ENCODE results near the gene MIPEP.
A peak's percentile ranks its signal among the peaks of the same experiment; 100 is the strongest.
"Not testable (repeated sequence)": the region's sequence is repeated elsewhere in the genome, so short reads cannot be mapped to it uniquely, and the experiment has no call there.

Gene MIPEP

GRCh38 chr13:23889615-23890607 is 711 bp upstream of the MIPEP start:
- no peak for DNase-seq (ENCODE audit: low spot score)

- not testable (repeated sequence) for DNase-seq (ENCODE audit: low spot score)
Measured at GRCh38 chr13:23884361-23884760, 4.8 kb downstream of the MIPEP start.

GRCh38 chr13:23883255-23883654 is 5.9 kb downstream of the MIPEP start:
- DNase-seq (ENCODE audit: low spot score), result no peak

- DNase-seq (ENCODE audit: low spot score), result not testable (repeated sequence)
Measured at GRCh38 chr13:23881402-23881800, 7.8 kb downstream of the MIPEP start.

GRCh38 chr13:23880493-23881401 is 8.5 kb downstream of the MIPEP start:
- not testable (repeated sequence) for DNase-seq (ENCODE audit: low spot score)

GRCh38 chr13:23877286-23877685 is 11.9 kb downstream of the MIPEP start:
- DNase-seq (ENCODE audit: low spot score), result no peak

GRCh38 chr13:23876265-23876664 is 12.9 kb downstream of the MIPEP start:
- peak; percentile 36 for DNase-seq (ENCODE audit: low spot score)

- DNase-seq (ENCODE audit: low spot score), result peak; percentile 47
Measured at GRCh38 chr13:23871616-23872220, 17.5 kb downstream of the MIPEP start.

GRCh38 chr13:23870356-23871140 is 18.7 kb downstream of the MIPEP start:
- no peak for DNase-seq (ENCODE audit: low spot score)

- no peak for DNase-seq (ENCODE audit: low spot score)
Measured at GRCh38 chr13:23868521-23868920, 20.7 kb downstream of the MIPEP start.

GRCh38 chr13:23867027-23867491 is 22.1 kb downstream of the MIPEP start:
- DNase-seq (ENCODE audit: low spot score), result peak; percentile 48

- no peak for DNase-seq (ENCODE audit: low spot score)
Measured at GRCh38 chr13:23866420-23867026, 22.7 kb downstream of the MIPEP start.

- no peak for DNase-seq (ENCODE audit: low spot score)
Measured at GRCh38 chr13:23865906-23866305, 23.3 kb downstream of the MIPEP start.

GRCh38 chr13:23865026-23865425 is 24.2 kb downstream of the MIPEP start:
- DNase-seq (ENCODE audit: low spot score), result no peak

GRCh38 chr13:23861310-23861709 is 27.9 kb downstream of the MIPEP start:
- no peak for DNase-seq (ENCODE audit: low spot score)

- no peak for DNase-seq (ENCODE audit: low spot score)
Measured at GRCh38 chr13:23859904-23860303, 29.3 kb downstream of the MIPEP start.

- no peak for DNase-seq (ENCODE audit: low spot score)
Measured at GRCh38 chr13:23859455-23859854, 29.7 kb downstream of the MIPEP start.

GRCh38 chr13:23858546-23858945 is 30.7 kb downstream of the MIPEP start:
- no peak for DNase-seq (ENCODE audit: low spot score)

GRCh38 chr13:23856008-23856750 is 33.0 kb downstream of the MIPEP start:
- no peak for DNase-seq (ENCODE audit: low spot score)

GRCh38 chr13:23855360-23855759 is 33.8 kb downstream of the MIPEP start:
- DNase-seq (ENCODE audit: low spot score), result no peak
